Fibroblast of mammary gland (primary cell): ENCODE data around the gene FBXO42.

ENCODE experiments used
- DNase-seq: peaks from one replicate; pipeline ENCODE4 v3.0.0-alpha.2; 2010; ENCODE audit warnings: low read depth
- H3K4me3 ChIP-seq: 2 replicates; pipeline ENCODE4 v1.5.1; 2011; ENCODE audit warnings: low read depth, mild to moderate bottlenecking, low read length, moderate library complexity; ENCODE audit not compliant: control insufficient read depth
- CTCF ChIP-seq: conservative IDR thresholded peaks from 2 replicates; pipeline ENCODE4 v1.5.1; 2011; ENCODE audit warnings: low read depth, low read length, inconsistent platforms; ENCODE audit not compliant: control insufficient read depth, insufficient read depth

The FBXO42 gene

GRCh38 chr1:16205891-16206546 is 146.3 kb downstream of the FBXO42 start:
- no peak for DNase-seq
- no peak for TF ChIP-seq CTCF
- H3K4me3 ChIP-seq, result peak overlapping the region; percentile 38

GRCh38 chr1:16205334-16205671 is 147.0 kb downstream of the FBXO42 start:
- no peak for TF ChIP-seq CTCF
- no peak overlapping the region for H3K4me3 ChIP-seq
- DNase-seq, result no peak

GRCh38 chr1:16204634-16205333 is 147.5 kb downstream of the FBXO42 start:
- peak; percentile 36 for TF ChIP-seq CTCF
- no peak for DNase-seq
- H3K4me3 ChIP-seq, result no peak overlapping the region

- DNase-seq, result no peak
- no peak for TF ChIP-seq CTCF
- no peak overlapping the region for H3K4me3 ChIP-seq
These were observed 148.1 kb downstream of the FBXO42 start for GRCh38 chr1:16204216-16204615.

- H3K4me3 ChIP-seq, result no peak overlapping the region
- no peak for TF ChIP-seq CTCF
- DNase-seq, result no peak
These were observed 148.7 kb downstream of the FBXO42 start for GRCh38 chr1:16203550-16203949.

- no peak for TF ChIP-seq CTCF
- no peak for DNase-seq
- H3K4me3 ChIP-seq, result no peak overlapping the region
These were observed 149.7 kb downstream of the FBXO42 start for GRCh38 chr1:16202281-16203210.
